HG03025 (cell line): ENCODE data around the gene MUC20.
"Not testable (repeated sequence)": the region's sequence is repeated elsewhere in the genome, so short reads cannot be mapped to it uniquely, and the experiment has no call there.

ENCODE experiments used
- ATAC-seq: cut with Tn5 transposase; IDR thresholded peaks from one replicate; pipeline ENCODE4 v1.9.1; 2021; ENCODE audit warnings: mild to moderate bottlenecking, moderate library complexity; ENCODE audit not compliant: unreplicated experiment, low FRiP score

Gene MUC20

GRCh38 chr3:195766671-195767070 lies 45.9 kb downstream of the MUC20 start:
- no peak for ATAC-seq

- ATAC-seq = no peak
Measured at GRCh38 chr3:195767792-195768191, 47.0 kb downstream of the MUC20 start.

- no peak for ATAC-seq
Measured at GRCh38 chr3:195768414-195768813, 47.6 kb downstream of the MUC20 start.

- ATAC-seq = no peak
Measured at GRCh38 chr3:195768831-195769303, 48.1 kb downstream of the MUC20 start.

- no peak for ATAC-seq
Measured at GRCh38 chr3:195769551-195769950, 48.8 kb downstream of the MUC20 start.

- ATAC-seq = no peak
Measured at GRCh38 chr3:195770081-195770840, 49.5 kb downstream of the MUC20 start.

GRCh38 chr3:195770841-195771645 lies 50.3 kb downstream of the MUC20 start:
- not testable (repeated sequence) for ATAC-seq

GRCh38 chr3:195771646-195772300 lies 51.0 kb downstream of the MUC20 start:
- ATAC-seq = no peak

GRCh38 chr3:195773956-195774537 lies 53.3 kb downstream of the MUC20 start:
- ATAC-seq = no peak

- ATAC-seq = no peak
Measured at GRCh38 chr3:195774917-195775316, 54.1 kb downstream of the MUC20 start.

GRCh38 chr3:195777975-195778374 lies 57.2 kb downstream of the MUC20 start:
- ATAC-seq = no peak

- not testable (repeated sequence) for ATAC-seq
Measured at GRCh38 chr3:195781236-195781635, 60.5 kb downstream of the MUC20 start.
